HG03066 (cell line): ENCODE results near the gene CD3D.

ENCODE experiments used
- ATAC-seq: cut with Tn5 transposase; IDR thresholded peaks from one replicate; pipeline ENCODE4 v1.9.1; 2021; ENCODE audit warnings: low read depth; ENCODE audit not compliant: unreplicated experiment

The CD3D gene

DNA sequence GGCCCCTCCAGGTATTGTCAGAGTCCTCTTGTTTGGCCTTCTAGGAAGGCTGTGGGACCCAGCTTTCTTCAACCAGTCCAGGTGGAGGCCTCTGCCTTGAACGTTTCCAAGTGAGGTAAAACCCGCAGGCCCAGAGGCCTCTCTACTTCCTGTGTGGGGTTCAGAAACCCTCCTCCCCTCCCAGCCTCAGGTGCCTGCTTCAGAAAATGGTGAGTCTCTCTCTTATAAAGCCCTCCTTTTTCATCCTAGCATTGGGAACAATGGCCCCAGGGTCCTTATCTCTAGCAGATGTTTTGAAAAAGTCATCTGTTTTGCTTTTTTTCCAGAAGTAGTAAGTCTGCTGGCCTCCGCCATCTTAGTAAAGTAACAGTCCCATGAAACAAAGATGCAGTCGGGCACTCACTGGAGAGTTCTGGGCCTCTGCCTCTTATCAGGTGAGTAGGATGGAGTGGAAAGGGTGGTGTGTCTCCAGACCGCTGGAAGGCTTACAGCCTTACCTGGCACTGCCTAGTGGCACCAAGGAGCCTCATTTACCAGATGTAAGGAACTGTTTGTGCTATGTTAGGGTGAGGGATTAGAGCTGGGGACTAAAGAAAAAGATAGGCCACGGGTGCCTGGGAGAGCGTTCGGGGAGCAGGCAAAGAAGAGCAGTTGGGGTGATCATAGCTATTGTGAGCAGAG lies 37.8 kb downstream of the CD3D start, which contains the start of gene CD3E:
Gene CD3E, plus strand, starts transcription at position 163 of the 681 bp plus-strand sequence. Its CDS starts 223 bp downstream, at position 386.
- ATAC-seq: no peak

DNA sequence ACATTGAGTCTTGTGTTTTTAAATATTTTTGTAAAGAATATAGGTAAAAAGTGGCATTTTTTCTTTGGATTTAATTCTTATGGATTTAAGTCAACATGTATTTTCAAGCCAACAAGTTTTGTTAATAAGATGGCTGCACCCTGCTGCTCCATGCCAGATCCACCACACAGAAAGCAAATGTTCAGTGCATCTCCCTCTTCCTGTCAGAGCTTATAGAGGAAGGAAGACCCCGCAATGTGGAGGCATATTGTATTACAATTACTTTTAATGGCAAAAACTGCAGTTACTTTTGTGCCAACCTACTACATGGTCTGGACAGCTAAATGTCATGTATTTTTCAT lies 38.3 kb downstream of the CD3D start:
- ATAC-seq: no peak

DNA sequence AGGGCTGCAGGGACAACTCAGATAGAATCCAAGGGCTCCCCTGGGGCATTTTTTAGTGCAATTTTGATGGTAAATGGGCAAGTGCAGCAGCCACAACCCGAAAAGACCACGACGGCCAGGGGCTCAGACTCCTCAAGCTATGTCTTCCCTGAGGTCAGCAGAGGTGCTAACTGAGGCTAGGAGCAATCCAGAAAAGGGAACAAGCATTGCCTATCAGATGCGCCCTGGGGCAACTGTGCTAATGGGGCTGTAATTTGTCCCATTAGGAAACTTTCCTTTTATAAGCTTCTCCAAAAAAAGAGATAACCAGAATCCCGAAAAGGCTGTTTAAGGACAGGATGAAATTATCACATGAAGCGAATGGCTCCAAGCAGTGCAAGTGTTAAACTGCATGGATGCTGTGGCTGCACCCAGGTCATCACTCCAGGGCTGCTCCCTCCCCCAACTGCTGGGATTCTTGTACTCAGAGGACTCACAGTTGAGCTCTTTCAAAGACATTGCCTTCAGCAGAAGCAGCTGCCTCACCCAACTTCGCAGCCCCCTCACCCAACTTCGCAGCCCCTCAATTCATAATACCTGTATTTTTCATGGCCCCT lies 40.8 kb downstream of the CD3D start:
- no peak for ATAC-seq

DNA sequence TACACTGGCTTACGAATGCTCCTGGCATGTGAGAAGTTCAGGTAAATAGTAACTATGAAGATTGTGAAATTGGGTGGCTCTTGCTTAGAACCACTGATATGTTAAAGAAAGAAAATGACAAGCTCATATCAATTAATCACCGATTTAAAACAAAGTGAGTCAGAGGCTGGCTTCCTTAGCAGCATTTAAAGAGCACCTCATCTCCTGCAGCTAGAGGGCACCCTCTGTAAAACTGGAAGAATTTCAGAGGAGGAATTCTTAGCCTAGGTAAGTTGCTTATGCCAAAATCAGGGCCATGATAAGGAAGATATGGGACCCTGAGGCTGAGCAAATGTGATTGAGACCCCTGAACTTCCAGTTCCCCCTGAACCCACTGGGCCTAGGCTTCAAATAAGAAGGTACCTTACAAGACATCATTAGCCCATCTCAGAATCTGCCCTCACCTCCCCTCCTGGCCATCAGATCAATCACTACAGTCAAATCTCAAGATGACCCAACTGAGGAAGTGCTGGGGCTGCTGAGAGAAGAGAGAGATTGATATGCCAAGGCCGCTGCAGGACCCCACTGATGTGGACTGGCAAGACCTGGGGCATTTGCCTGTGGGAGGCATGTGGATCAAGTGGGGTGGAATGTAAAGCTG lies 46.6 kb downstream of the CD3D start:
- no peak for ATAC-seq

DNA sequence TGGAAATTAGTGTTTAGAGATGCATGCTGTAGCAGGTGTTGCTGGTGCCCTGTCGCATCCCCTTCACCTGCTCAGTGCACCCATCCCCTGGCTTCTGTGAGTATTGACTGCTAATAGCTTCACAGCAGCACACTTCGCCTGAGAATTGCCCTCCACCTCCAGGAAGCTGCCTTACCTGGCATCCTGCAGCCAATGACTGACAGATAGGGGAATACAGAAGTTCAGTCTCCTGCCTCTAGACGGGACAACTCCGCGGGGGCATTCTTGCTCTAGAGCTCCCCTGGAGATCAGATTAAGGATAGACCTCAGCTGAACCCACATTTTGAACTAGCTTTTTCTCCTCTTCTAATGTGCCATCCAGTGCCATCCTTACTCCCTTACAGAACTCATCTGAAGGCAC lies 47.3 kb downstream of the CD3D start:
- ATAC-seq: no peak

DNA sequence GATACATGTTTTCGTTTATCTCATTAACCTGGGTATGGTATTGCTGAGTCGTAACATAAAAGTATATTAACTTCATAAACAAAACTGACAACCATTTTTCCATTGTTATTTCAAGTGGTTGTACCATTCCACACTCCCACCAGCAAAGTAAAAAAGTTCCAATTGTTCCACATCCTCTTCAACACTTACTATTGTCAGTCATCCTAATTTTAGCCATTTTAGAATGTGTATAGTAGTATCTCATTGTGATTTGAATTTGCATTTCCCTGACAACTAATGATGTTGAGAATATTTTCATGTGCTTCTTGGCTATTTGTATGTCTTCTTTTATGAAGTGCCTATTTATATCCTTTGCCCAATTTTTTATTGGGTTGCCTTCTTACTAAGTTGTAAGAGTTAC lies 48.5 kb downstream of the CD3D start:
- ATAC-seq: no peak

- no peak for ATAC-seq
Measured at GRCh38 chr11:118291477-118292135, 50.9 kb downstream of the CD3D start.

GRCh38 chr11:118290923-118291322 lies 51.6 kb downstream of the CD3D start:
- no peak for ATAC-seq

GRCh38 chr11:118289401-118289800 lies 53.1 kb downstream of the CD3D start:
- no peak for ATAC-seq
